ENCODE data around the gene SUSD1. TPM values are rescaled to one million over a fixed set of nuclear protein-coding genes. Genes with fewer than 3 reads are reported as not detected.
A peak's percentile ranks its signal among the peaks of the same experiment; 100 is the strongest.
"Not testable (repeated sequence)": the region's sequence is repeated elsewhere in the genome, so short reads cannot be mapped to it uniquely, and the experiment has no call there.

The SUSD1 gene
- total RNA-seq, 3 donors from 2014 or later, result 18.8 to 43.8 (median 19.5) TPM

DNA sequence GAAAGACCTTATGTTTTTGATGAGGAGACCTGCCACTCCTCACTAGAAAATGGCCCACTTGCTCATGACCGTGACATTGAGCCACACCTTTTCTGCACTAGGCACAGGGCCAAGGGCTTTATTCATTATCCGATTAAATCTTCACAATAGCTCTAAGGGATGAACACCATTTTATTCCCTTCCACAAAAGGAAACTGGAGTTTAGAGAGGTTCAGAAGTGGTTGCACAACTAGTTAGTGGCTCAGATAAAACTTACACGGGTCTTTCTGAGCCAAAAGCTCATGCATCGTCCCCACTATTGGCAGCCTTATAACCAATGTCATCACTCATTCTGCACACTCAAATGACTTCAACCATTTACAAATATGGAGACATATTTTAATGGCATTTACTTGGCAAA, 39.4 kb downstream of the SUSD1 start:
- ATAC-seq (peak; percentile 51), DNase-seq (peak in 1 of 3 donors; percentile 76)
- H3K9me3 ChIP-seq, result no peaks in the 10 kb centered on the region
- H3K4me1 ChIP-seq (ENCODE audit: low read depth), result no peaks in the 10 kb centered on the region
- intact Hi-C loops (cut with DNase I, micrococcal nuclease), result no loop called here
- no peaks in the 10 kb centered on the region for H3K36me3 ChIP-seq (ENCODE audit: low read depth)
- H3K4me3 ChIP-seq, result no peak overlapping the region
- TF ChIP-seq, protein P1, sequence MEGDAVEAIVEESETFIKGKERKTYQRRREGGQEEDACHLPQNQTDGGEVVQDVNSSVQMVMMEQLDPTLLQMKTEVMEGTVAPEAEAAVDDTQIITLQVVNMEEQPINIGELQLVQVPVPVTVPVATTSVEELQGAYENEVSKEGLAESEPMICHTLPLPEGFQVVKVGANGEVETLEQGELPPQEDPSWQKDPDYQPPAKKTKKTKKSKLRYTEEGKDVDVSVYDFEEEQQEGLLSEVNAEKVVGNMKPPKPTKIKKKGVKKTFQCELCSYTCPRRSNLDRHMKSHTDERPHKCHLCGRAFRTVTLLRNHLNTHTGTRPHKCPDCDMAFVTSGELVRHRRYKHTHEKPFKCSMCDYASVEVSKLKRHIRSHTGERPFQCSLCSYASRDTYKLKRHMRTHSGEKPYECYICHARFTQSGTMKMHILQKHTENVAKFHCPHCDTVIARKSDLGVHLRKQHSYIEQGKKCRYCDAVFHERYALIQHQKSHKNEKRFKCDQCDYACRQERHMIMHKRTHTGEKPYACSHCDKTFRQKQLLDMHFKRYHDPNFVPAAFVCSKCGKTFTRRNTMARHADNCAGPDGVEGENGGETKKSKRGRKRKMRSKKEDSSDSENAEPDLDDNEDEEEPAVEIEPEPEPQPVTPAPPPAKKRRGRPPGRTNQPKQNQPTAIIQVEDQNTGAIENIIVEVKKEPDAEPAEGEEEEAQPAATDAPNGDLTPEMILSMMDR (IDR thresholded peaks at IDR 0.05), result no peak

DNA sequence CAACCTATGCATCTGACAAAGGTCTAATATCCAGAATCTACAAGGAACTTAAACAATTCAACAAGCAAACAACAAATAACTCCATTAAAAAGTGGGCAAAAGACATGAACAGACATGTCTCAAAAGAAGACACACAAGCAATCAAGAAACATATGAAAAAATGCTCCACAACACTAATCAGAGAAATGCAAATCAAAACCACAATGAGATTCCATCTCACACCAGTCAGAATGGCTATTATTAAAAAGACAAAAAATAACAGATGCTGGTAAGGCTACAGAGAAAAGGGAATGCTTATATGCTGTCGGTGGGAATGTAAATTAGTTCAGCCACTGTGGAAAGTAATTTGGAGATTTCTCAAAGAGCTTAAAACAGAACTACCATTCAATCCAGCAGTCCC, 41.3 kb downstream of the SUSD1 start:
- H3K9me3 ChIP-seq; H3K4me1 ChIP-seq (ENCODE audit: low read depth); ATAC-seq; H3K4me3 ChIP-seq; H3K36me3 ChIP-seq (ENCODE audit: low read depth); DNase-seq; intact Hi-C loops (cut with DNase I, micrococcal nuclease): not testable (repeated sequence)

DNA sequence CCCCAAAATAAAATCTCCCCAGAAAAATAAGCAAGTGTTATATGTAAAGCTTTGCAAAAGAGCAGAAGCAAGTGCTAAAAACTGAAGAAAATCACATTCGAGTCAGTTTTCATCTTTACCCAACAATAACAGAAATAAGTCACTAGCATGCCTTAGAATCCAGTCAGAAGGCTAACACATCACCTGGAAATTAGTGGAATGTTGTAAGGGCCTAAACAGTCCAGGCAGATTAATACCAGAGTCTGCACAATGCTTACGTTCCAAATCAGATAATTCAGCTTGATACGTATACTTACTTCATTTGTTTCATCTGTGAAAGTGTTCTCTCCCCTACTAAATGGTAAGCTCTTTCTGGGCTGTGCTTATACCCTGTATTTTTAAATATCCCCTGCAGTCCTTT, 42.7 kb downstream of the SUSD1 start:
- Histone ChIP-seq H3K4me3 (no peak overlapping the region), H3K4me1 (ENCODE audit: low read depth) (peaks cover 9% of the 10 kb centered on the region), H3K36me3 (ENCODE audit: low read depth) (no peaks in the 10 kb centered on the region), H3K9me3 (no peaks in the 10 kb centered on the region)
- ATAC-seq (no peak), DNase-seq (no peak)
- intact Hi-C loops (cut with DNase I, micrococcal nuclease), result no loop called here
- TF ChIP-seq, protein P1 (IDR thresholded peaks at IDR 0.05), result no peak

- peak; percentile 74 for ATAC-seq
- TF ChIP-seq, protein P1 (IDR thresholded peaks at IDR 0.05), result no peak
- Histone ChIP-seq H3K9me3 (no peaks in the 10 kb centered on the region), H3K36me3 (ENCODE audit: low read depth) (no peaks in the 10 kb centered on the region), H3K4me1 (ENCODE audit: low read depth) (peaks cover 9% of the 10 kb centered on the region), H3K4me3 (no peak overlapping the region)
- peak in 1 of 3 donors; percentile 44 for DNase-seq
- intact Hi-C loops (cut with DNase I, micrococcal nuclease), result no loop called here
Observed at GRCh38 chr9:112130997-112131396, 44.1 kb downstream of the SUSD1 start.

DNA sequence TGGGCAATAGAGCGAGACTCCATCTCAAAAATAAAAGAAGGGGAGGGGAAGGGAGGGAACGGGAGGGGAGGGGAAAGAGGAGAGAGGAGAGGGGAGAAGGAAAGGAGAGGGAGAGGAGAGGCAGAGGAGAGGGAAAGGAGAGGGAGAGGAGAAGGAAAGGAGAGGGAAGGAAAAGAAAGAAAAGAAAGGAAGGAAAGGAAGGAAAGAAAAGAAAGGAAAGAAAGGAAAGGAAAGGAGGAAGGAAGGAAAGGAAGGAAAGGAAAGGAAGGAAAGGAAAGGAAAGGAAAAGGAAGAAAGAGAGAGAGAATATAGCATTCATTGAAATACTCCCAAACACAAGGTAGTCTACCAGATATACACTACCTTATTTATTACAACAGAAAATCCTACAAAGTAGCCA, 44.8 kb downstream of the SUSD1 start:
- DNase-seq (no peak), ATAC-seq (no peak)
- TF ChIP-seq, protein P1 (IDR thresholded peaks at IDR 0.05), result no peak
- Histone ChIP-seq H3K4me3 (no peak overlapping the region), H3K9me3 (no peaks in the 10 kb centered on the region), H3K4me1 (ENCODE audit: low read depth) (peaks cover 9% of the 10 kb centered on the region), H3K36me3 (ENCODE audit: low read depth) (no peaks in the 10 kb centered on the region)
- intact Hi-C loops (cut with DNase I, micrococcal nuclease), result no loop called here

- no peaks in the 10 kb centered on the region for H3K36me3 ChIP-seq (ENCODE audit: low read depth)
- no peak for ATAC-seq
- TF ChIP-seq, protein P1 (IDR thresholded peaks at IDR 0.05), result no peak
Observed at GRCh38 chr9:112129246-112129645, 45.9 kb downstream of the SUSD1 start.

DNA sequence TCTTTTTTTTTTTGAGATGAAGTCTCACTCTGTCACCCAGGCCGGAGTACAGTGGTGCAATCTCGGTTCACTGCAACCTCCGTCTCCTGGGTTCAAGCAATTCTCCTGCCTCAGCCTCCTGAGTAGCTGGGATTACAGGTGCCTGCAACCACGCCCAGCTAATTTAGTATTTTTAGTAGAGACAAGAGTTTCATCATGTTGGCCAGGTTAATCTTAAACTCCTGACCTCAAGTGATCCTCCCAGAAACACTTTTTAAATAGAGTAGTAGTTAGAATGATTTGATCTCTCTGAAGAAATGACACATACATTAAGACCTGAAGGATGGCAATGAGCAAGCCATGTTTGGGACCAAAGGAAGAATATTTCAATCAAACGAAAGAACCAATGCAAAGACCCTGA, 46.7 kb downstream of the SUSD1 start:
- DNase-seq (peak in 1 of 3 donors; percentile 44), ATAC-seq (peak; percentile 77)
- H3K36me3 ChIP-seq (ENCODE audit: low read depth); H3K4me1 ChIP-seq (ENCODE audit: low read depth); intact Hi-C loops (cut with DNase I, micrococcal nuclease); H3K4me3 ChIP-seq; H3K9me3 ChIP-seq: not testable (repeated sequence)

More at GRCh38 chr9:112129246-112129645, 45.9 kb downstream of the SUSD1 start:
- DNase-seq, result no peak
- Histone ChIP-seq H3K9me3 (no peaks in the 10 kb centered on the region), H3K4me1 (ENCODE audit: low read depth) (peaks cover 9% of the 10 kb centered on the region), H3K4me3 (no peak overlapping the region)
- intact Hi-C loops (cut with DNase I, micrococcal nuclease), result no loop called here

Measured in mucosa of descending colon (tissue), 3 donors.